ENCODE results near the gene MAFG. TPM values are rescaled to one million over a fixed set of nuclear protein-coding genes. Genes with fewer than 3 reads are reported as not detected.

The MAFG gene
- total and polyA plus RNA-seq, 2 donors (not counting 3 experiments of a cell fraction or from before 2014, with no cell fraction given) = 27.6 to 35.0 TPM

- Histone ChIP-seq H3K27ac (ENCODE audit: insufficient read depth, low read depth, low read length) (no peak overlapping the region), H3K27me3 (ENCODE audit: control insufficient read depth in 2 of 2, insufficient read depth in 2 of 2, low read length in 2 of 2) (no peaks in the 10 kb centered on the region), H4K20me1 (replicated peaks; ENCODE audit: control insufficient read depth, extremely low read depth, insufficient read depth, low read length) (no peaks in the 10 kb centered on the region), H3K9me3 (replicated peaks; ENCODE audit: control insufficient read depth, insufficient read depth, low read length) (no peaks in the 10 kb centered on the region), H2AFZ (ENCODE audit: low read depth, low read length) (no peak overlapping the region), H3K4me3 (replicated peaks in 1 of 3; ENCODE audit: insufficient read depth in 1 of 3, low read depth in 1 of 3, low read length in 3 of 3) (no peak overlapping the region), H3K79me2 (ENCODE audit: control insufficient read depth, insufficient read depth, low read length) (no peaks in the 10 kb centered on the region), H3K36me3 (ENCODE audit: control insufficient read depth in 2 of 2, extremely low read depth in 1 of 2, insufficient read depth in 2 of 2, low read length in 2 of 2) (no peaks in the 10 kb centered on the region), H3K9me1 (replicated peaks; ENCODE audit: control insufficient read depth, extremely low read depth, insufficient read depth, low read length) (no peaks in the 10 kb centered on the region), H3K4me2 (ENCODE audit: insufficient read depth, low read length) (no peak overlapping the region), H3K4me1 (ENCODE audit: control insufficient read depth, extremely low read depth, insufficient read depth, low read length) (peaks cover 4% of the 10 kb centered on the region), H3K9ac (replicated peaks; ENCODE audit: extremely low read depth, insufficient read depth, low read length) (no peak overlapping the region)
- ChIA-PET POLR2A (no interaction called here), CTCF (no interaction called here)
- BruUV-seq (replicated peaks) = no TSS peak
- TF ChIP-seq JUN (IDR thresholded peaks at IDR 0.05; ENCODE audit: borderline replicate concordance, insufficient read depth, insufficient read length, low read depth) (no peak), POLR2A (IDR thresholded peaks at IDR 0.05; ENCODE audit: low read depth, low read length) (no peak), MYC (IDR thresholded peaks at IDR 0.05; ENCODE audit: low read depth, low read length) (no peak), FOS (IDR thresholded peaks at IDR 0.05; ENCODE audit: borderline replicate concordance, insufficient read depth, low read length) (no peak), POLR2AphosphoS5 (IDR thresholded peaks at IDR 0.05; ENCODE audit: insufficient read depth, low read depth, low read length) (no peak), CTCF (IDR thresholded peaks at IDR 0.05; ENCODE audit: extremely low read depth in 1 of 2, insufficient read depth in 1 of 2, low read depth in 1 of 2, low read length in 2 of 2) (no peak), MAX (IDR thresholded peaks at IDR 0.05; ENCODE audit: insufficient read depth, insufficient read length) (no peak), EZH2 (IDR thresholded peaks at IDR 0.05; ENCODE audit: borderline replicate concordance, low read depth, low read length, severe bottlenecking) (no peak)
- no peak for FAIRE-seq
- dilution Hi-C loops (cut with MboI; ENCODE audit: extremely low pct_ligation_motif_present, low sequenced_read_pairs) = no loop called here
- intact Hi-C loops (cut with micrococcal nuclease) = no loop called here
- DNase-seq (ENCODE audit: low read depth, low spot score) = no peak
Observed at GRCh38 chr17:81973432-81973831, 45.9 kb upstream of the MAFG start.

All from endothelial cell of umbilical vein (primary cell).